ENCODE results near the gene DNMT3A.

GRCh38 chr2:25304826-25305596 is 36.7 kb downstream of the DNMT3A start:
- TF ChIP-seq POLR2A (IDR thresholded peaks at IDR 0.05) = no peak
- TF ChIP-seq CTCF (IDR thresholded peaks at IDR 0.05) = no peak
